Keratinocyte (primary cell): ENCODE measurements around the gene ADSL. TPM values are rescaled to one million over a fixed set of nuclear protein-coding genes. Genes with fewer than 3 reads are reported as not detected.

Experiments used
- DNase-seq: peaks from one replicate; pipeline ENCODE4 v3.0.0-alpha.2; 2011; ENCODE audit warnings: low read depth, missing footprints, low spot score
- FAIRE-seq: peaks from 2 replicates; lab custom pipeline; 2011; peaks lifted over from hg19 to GRCh38; lab: Jason Lieb, UNC
- H2AFZ ChIP-seq: 2 replicates; pipeline ENCODE4 v1.6.0; 2012; ENCODE audit warnings: low read length, control low read depth, inconsistent platforms; ENCODE audit not compliant: control insufficient read depth
- H3K27ac ChIP-seq: 2 replicates; pipeline ENCODE4 v1.5.1; 2011; ENCODE audit warnings: low read length; ENCODE audit not compliant: control insufficient read depth, insufficient read depth
- H3K27me3 ChIP-seq: 3 replicates; pipeline ENCODE4 v1.6.0; 2011; ENCODE audit warnings: low read length; ENCODE audit not compliant: control insufficient read depth, insufficient read depth; ENCODE audit errors: extremely low read depth
- H3K36me3 ChIP-seq, 2 experiments: 2 replicates in 1 of 2; 3 replicates in 1 of 2; pipeline ENCODE4 v1.5.1; 2011; ENCODE audit warnings: low read length in 2 of 2, mild to moderate bottlenecking in 1 of 2; ENCODE audit not compliant: control insufficient read depth in 2 of 2, insufficient read depth in 2 of 2; ENCODE audit errors: extremely low read depth in 1 of 2
- H3K4me1 ChIP-seq: 3 replicates; pipeline ENCODE4 v1.5.1; 2011; ENCODE audit warnings: low read length; ENCODE audit not compliant: control insufficient read depth, insufficient read depth; ENCODE audit errors: extremely low read depth
- H3K4me2 ChIP-seq: 3 replicates; pipeline ENCODE4 v1.6.0; 2011; ENCODE audit warnings: low read depth, low read length; ENCODE audit not compliant: control insufficient read depth, insufficient read depth; ENCODE audit errors: extremely low read depth
- H3K4me3 ChIP-seq, 3 experiments: fragments of 200-600 bp in 1 of 3; sonication (generic) in 1 of 3; 2 replicates in 2 of 3; 3 replicates in 1 of 3; pipeline ENCODE4 v1.5.1; 2011 to 2016; ENCODE audit warnings: low read length in 3 of 3, mild to moderate bottlenecking in 3 of 3, control low read depth in 2 of 3, inconsistent platforms in 1 of 3, low read depth in 1 of 3, mixed read lengths in 1 of 3, mixed run types in 1 of 3, moderate library complexity in 1 of 3; ENCODE audit not compliant: control insufficient read depth in 2 of 3, insufficient read depth in 2 of 3; ENCODE audit errors: extremely low read depth in 1 of 3
- H3K79me2 ChIP-seq: 2 replicates; pipeline ENCODE4 v1.6.0; 2012; ENCODE audit warnings: low read length; ENCODE audit not compliant: control insufficient read depth, insufficient read depth
- H3K9ac ChIP-seq: 3 replicates; pipeline ENCODE4 v1.6.0; 2011; ENCODE audit warnings: low read length; ENCODE audit not compliant: control insufficient read depth, insufficient read depth; ENCODE audit errors: extremely low read depth
- H3K9me1 ChIP-seq: 3 replicates; pipeline ENCODE4 v1.6.0; 2011; ENCODE audit warnings: low read length; ENCODE audit not compliant: control insufficient read depth, insufficient read depth; ENCODE audit errors: extremely low read depth
- H3K9me3 ChIP-seq: 2 replicates; pipeline ENCODE4 v1.5.1; 2012; ENCODE audit warnings: low read depth, low read length; ENCODE audit not compliant: control insufficient read depth
- H4K20me1 ChIP-seq: 3 replicates; pipeline ENCODE4 v1.6.0; 2011; ENCODE audit warnings: low read length; ENCODE audit not compliant: control insufficient read depth, insufficient read depth; ENCODE audit errors: extremely low read depth
- EZH2 ChIP-seq: IDR thresholded peaks from one replicate; pipeline ENCODE4 v1.6.1; 2012; ENCODE audit warnings: inconsistent platforms, mild to moderate bottlenecking, low read length, moderate library complexity
- dilution Hi-C: fragments of 300-500 bp; cut with MboI; formaldehyde crosslinking; loops from one replicate; pipeline ENCODE4 v1.7.0; 2020; ENCODE audit warnings: low sequenced_read_pairs; ENCODE audit not compliant: extremely low pct_ligation_motif_present
- polyA plus RNA-seq, 5 experiments: library from polyadenylated mRNA; depleted of rRNA in 3 of 5; stranded (reverse) in 3 of 5; stranded (forward) in 1 of 5; unstranded in 1 of 5; fragments of >200 nt; gene quantifications; 1 replicate in 1 of 5; 2 replicates in 3 of 5; 3 replicates in 1 of 5; pipeline versions ENCODE4 v1.2.1 to v1.2.3, GENCODE V29; 2011 to 2012; ENCODE audit warnings: missing spikeins in 2 of 5, low read depth in 1 of 5, low replicate concordance in 1 of 5
- TF ChIP-seq, protein P1 (sequence below), 3 experiments: IDR thresholded peaks in 1 of 3; conservative IDR thresholded peaks in 1 of 3; optimal IDR thresholded peaks in 1 of 3; 2 replicates in 2 of 3; 3 replicates in 1 of 3; pipeline versions ENCODE3 to v1.5.1; 2011; ENCODE audit warnings: low read length in 3 of 3, mild to moderate bottlenecking in 3 of 3, moderate library complexity in 2 of 3, control low read depth in 1 of 3, inconsistent platforms in 1 of 3; ENCODE audit not compliant: insufficient read depth in 2 of 3; ENCODE audit errors: extremely low read depth in 1 of 3

ADSL gene
- polyA plus RNA-seq, 1 donor (not counting 4 experiments of a cell fraction or from before 2014, with no cell fraction given): 96.1 TPM

GRCh38 chr22:40420341-40421081 is 74.2 kb downstream of the ADSL start:
- H3K9me3 ChIP-seq: no peaks in the 10 kb centered on the region
- no peak overlapping the region for H2AFZ ChIP-seq
- no peaks in the 10 kb centered on the region for H3K9me1 ChIP-seq
- H3K79me2 ChIP-seq: no peaks in the 10 kb centered on the region
- H3K4me2 ChIP-seq: no peak overlapping the region
- H3K36me3 ChIP-seq: peaks cover 69 to 79% of the 10 kb centered on the region in 2 experiments
- H4K20me1 ChIP-seq: peaks cover 3% of the 10 kb centered on the region
- dilution Hi-C loops: no loop called here
- no peak overlapping the region for H3K27ac ChIP-seq
- no peaks in the 10 kb centered on the region for H3K27me3 ChIP-seq
- FAIRE-seq (no peak), DNase-seq (no peak)
- no peak overlapping the region for H3K4me3 ChIP-seq
- no peak overlapping the region for H3K9ac ChIP-seq
- TF ChIP-seq EZH2: no peak
- H3K4me1 ChIP-seq: peaks cover under 1% of the 10 kb centered on the region

DNA sequence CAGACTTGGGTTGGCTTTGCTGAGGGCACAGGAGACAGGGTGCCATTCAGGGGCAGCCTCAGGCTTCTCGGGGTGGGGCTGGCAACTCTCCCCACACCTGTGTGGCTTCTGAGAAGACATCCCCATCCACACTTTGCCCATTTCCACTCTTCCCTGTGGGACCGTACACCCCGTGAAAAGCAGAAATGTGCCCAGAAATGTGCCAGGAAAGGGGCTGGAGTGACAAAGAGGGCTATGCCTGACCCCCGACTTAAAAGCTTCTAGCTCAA is 74.7 kb downstream of the ADSL start:
- H4K20me1 ChIP-seq: peaks cover 3% of the 10 kb centered on the region

More for the DNA sequence above, 74.7 kb downstream of the ADSL start:
- no peaks in the 10 kb centered on the region for H3K79me2 ChIP-seq
- no peak overlapping the region for H2AFZ ChIP-seq
- H3K36me3 ChIP-seq: peaks cover 67 to 83% of the 10 kb centered on the region in 2 experiments
- FAIRE-seq: no peak
- H3K9ac ChIP-seq: no peak overlapping the region
- H3K4me3 ChIP-seq: no peak overlapping the region
- no peaks in the 10 kb centered on the region for H3K9me3 ChIP-seq
- H3K9me1 ChIP-seq: no peaks in the 10 kb centered on the region
- no peak overlapping the region for H3K27ac ChIP-seq
- dilution Hi-C loops: no loop called here
- TF ChIP-seq, protein P1, sequence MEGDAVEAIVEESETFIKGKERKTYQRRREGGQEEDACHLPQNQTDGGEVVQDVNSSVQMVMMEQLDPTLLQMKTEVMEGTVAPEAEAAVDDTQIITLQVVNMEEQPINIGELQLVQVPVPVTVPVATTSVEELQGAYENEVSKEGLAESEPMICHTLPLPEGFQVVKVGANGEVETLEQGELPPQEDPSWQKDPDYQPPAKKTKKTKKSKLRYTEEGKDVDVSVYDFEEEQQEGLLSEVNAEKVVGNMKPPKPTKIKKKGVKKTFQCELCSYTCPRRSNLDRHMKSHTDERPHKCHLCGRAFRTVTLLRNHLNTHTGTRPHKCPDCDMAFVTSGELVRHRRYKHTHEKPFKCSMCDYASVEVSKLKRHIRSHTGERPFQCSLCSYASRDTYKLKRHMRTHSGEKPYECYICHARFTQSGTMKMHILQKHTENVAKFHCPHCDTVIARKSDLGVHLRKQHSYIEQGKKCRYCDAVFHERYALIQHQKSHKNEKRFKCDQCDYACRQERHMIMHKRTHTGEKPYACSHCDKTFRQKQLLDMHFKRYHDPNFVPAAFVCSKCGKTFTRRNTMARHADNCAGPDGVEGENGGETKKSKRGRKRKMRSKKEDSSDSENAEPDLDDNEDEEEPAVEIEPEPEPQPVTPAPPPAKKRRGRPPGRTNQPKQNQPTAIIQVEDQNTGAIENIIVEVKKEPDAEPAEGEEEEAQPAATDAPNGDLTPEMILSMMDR (optimal IDR thresholded peaks at IDR 0.05 in 1 of 3, IDR thresholded peaks at IDR 0.05 in 1 of 3, conservative IDR thresholded peaks at IDR 0.05 in 1 of 3; ENCODE audit: extremely low read depth in 1 of 3, insufficient read depth in 2 of 3, low read length in 3 of 3): no peak
- TF ChIP-seq EZH2: no peak
- DNase-seq: no peak
- H3K4me2 ChIP-seq: no peak overlapping the region
- H3K27me3 ChIP-seq: no peaks in the 10 kb centered on the region
- H3K4me1 ChIP-seq: no peaks in the 10 kb centered on the region
